Type B pancreatic cell (in vitro differentiated cells): ENCODE results near the gene ZYG11B. TPM values are rescaled to one million over a fixed set of nuclear protein-coding genes. Genes with fewer than 3 reads are reported as not detected.
"Not testable (repeated sequence)": the region's sequence is repeated elsewhere in the genome, so short reads cannot be mapped to it uniquely, and the experiment has no call there.

Experiments used
- DNase-seq: peaks from one replicate; pipeline ENCODE4 v3.0.0; 2021; ENCODE audit warnings: mixed read lengths; ENCODE audit not compliant: unreplicated experiment; ENCODE audit errors: extremely low spot score
- H3K27ac Mint-ChIP-seq: 2 replicates; pipeline ENCODE4 v1.8.0; 2021; ENCODE audit warnings: mild to moderate bottlenecking, mixed read lengths
- H3K27me3 Mint-ChIP-seq: 2 replicates; pipeline ENCODE4 v1.8.0; 2021; ENCODE audit warnings: mixed read lengths
- H3K36me3 Mint-ChIP-seq: 2 replicates; pipeline ENCODE4 v1.8.0; 2021; ENCODE audit warnings: mixed read lengths
- H3K4me1 Mint-ChIP-seq: one replicate; pipeline ENCODE4 v1.8.0; 2021; ENCODE audit warnings: mixed read lengths; ENCODE audit not compliant: unreplicated experiment
- H3K4me3 Mint-ChIP-seq: 2 replicates; pipeline ENCODE4 v1.8.0; 2021; ENCODE audit warnings: mild to moderate bottlenecking, mixed read lengths
- H3K9me3 Mint-ChIP-seq: 2 replicates; pipeline ENCODE4 v1.8.0; 2021; ENCODE audit warnings: mixed read lengths
- total RNA-seq: library from RNA; stranded (reverse); gene quantifications from 2 replicates; pipeline ENCODE4 v1.2.1, GENCODE V29; 2021; ENCODE audit warnings: low replicate concordance
- TF ChIP-seq, protein P1 (sequence below): fragments of 200-600 bp; sonication (generic); conservative IDR thresholded peaks from 2 replicates; pipeline ENCODE4 v1.5.0; 2021; ENCODE audit warnings: antibody characterized with exemption, mild to moderate bottlenecking

ZYG11B gene
- total RNA-seq, 1 donor from 2014 or later: 32.3 TPM

DNA sequence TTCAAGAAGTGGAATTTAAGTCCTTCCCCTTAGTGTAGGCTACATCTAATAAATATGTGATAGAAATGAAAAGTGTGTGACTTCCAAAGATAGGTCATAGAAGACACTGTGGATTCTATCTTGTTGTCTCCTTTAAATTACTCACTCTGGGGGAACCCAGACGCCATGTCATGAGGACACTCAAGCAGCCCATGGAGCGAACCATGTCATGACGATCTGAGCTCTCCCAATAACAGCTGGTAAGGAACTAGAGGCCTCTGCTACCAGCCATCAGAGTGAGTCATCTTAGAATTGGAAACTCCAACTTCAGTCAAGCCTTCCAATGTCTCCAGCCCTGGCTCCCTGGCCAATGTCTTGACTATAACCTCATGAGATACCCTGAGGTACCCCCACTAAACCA lies 34.4 kb upstream of the ZYG11B start:
- TF ChIP-seq, protein P1, sequence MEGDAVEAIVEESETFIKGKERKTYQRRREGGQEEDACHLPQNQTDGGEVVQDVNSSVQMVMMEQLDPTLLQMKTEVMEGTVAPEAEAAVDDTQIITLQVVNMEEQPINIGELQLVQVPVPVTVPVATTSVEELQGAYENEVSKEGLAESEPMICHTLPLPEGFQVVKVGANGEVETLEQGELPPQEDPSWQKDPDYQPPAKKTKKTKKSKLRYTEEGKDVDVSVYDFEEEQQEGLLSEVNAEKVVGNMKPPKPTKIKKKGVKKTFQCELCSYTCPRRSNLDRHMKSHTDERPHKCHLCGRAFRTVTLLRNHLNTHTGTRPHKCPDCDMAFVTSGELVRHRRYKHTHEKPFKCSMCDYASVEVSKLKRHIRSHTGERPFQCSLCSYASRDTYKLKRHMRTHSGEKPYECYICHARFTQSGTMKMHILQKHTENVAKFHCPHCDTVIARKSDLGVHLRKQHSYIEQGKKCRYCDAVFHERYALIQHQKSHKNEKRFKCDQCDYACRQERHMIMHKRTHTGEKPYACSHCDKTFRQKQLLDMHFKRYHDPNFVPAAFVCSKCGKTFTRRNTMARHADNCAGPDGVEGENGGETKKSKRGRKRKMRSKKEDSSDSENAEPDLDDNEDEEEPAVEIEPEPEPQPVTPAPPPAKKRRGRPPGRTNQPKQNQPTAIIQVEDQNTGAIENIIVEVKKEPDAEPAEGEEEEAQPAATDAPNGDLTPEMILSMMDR: no peak
- Mint-ChIP-seq H3K9me3 (no peaks in the 10 kb centered on the region), H3K27ac (no peak overlapping the region), H3K36me3 (peaks cover 31% of the 10 kb centered on the region), H3K4me3 (no peak overlapping the region), H3K27me3 (no peaks in the 10 kb centered on the region), H3K4me1 (peaks cover 5% of the 10 kb centered on the region)
- no peak for DNase-seq

DNA sequence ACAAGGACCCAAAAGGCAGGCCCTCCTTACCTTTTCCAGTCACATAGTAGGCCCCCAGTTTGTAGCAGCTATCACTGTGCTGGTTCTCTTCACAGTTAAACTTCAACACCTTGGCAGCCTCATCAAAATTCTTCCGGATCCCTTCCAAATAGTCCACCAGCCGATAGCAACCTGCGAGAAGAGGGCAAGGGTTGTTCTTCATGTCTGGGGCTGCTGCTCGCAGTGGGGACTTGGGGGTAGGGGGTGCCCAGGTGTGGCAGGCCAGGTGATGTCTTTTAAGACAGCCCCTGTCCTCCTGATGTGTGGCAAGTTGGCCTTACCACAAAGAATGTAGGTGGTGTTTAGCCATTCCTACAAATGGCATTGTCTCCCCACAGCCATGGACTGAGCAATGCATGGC lies 33.6 kb upstream of the ZYG11B start:
- peaks cover 31% of the 10 kb centered on the region for H3K36me3 Mint-ChIP-seq
- TF ChIP-seq, protein P1: no peak

DNA sequence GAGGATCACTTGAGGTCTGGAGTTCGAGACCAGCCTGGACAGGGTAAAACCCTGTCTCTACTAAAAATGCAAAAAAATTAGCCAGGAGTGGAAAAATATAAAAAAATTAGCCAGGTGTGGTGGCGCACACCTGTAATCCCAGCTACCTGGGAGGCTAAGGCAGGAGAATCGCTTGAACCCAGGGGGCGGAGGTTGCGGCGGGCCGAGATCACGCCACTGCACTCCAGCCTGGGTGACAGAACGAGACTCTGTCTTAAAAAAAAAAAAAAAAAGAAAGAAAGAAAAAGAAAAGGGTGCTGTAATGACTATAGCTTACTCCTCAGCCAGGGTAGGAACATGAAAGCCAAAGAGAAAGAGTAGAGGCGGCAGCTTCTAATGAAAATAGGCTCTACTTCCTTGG lies 32.9 kb upstream of the ZYG11B start:
- not testable (repeated sequence) for H3K27ac Mint-ChIP-seq, DNase-seq, H3K27me3 Mint-ChIP-seq, H3K4me1 Mint-ChIP-seq, H3K4me3 Mint-ChIP-seq, H3K9me3 Mint-ChIP-seq
- peaks cover 31% of the 10 kb centered on the region for H3K36me3 Mint-ChIP-seq

More for the DNA sequence above, 33.6 kb upstream of the ZYG11B start:
- Mint-ChIP-seq H3K27me3 (no peaks in the 10 kb centered on the region), H3K27ac (no peak overlapping the region), H3K4me1 (peaks cover 5% of the 10 kb centered on the region), H3K9me3 (no peaks in the 10 kb centered on the region), H3K4me3 (no peak overlapping the region)
- DNase-seq: no peak

DNA sequence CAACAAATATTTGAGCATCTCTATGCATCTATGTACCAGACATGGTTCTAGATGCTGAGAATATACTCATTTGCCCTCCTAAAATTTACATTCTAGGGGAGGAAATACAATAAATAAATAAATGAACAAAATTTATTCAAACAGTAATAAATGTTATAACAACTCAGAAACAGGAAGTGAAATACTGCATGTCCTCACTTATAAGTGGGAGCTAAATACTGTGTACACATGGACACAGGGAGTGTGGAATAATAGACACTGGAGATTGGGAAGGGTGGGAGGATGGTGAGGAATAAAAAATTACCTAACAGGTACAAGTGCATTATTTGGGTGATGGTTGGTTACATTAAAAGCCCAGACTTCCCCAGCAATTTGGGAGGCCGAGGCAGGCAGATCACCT lies 32.4 kb upstream of the ZYG11B start:
- peaks cover 10% of the 10 kb centered on the region for H3K4me1 Mint-ChIP-seq
- no peaks in the 10 kb centered on the region for H3K9me3 Mint-ChIP-seq
- no peak overlapping the region for H3K27ac Mint-ChIP-seq
- H3K36me3 Mint-ChIP-seq: peaks cover 31% of the 10 kb centered on the region
- no peak for DNase-seq
- H3K27me3 Mint-ChIP-seq: no peaks in the 10 kb centered on the region
- TF ChIP-seq, protein P1: no peak
- no peak overlapping the region for H3K4me3 Mint-ChIP-seq

DNA sequence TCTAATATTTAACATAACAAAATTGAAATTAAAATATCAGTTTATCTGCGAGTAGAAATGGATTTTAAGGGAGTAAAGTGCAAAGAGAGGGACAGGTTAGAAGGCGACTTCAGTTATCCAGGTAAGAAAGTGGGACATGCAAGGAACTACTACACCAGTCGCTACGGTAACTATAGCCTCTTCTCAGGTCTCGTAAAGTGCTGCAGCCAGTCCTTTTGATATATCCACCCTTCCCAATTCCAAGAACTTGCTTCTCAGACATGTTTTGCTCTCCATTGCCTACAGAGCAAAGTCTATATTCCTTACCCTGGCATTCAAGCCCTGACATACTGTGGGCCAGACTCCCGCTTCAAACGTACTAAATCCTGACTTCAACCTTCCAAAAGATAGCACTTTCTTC lies 30.6 kb upstream of the ZYG11B start:
- Mint-ChIP-seq H3K27ac (no peak overlapping the region), H3K4me1 (peaks cover 10% of the 10 kb centered on the region), H3K4me3 (peak overlapping the region; percentile 29), H3K27me3 (no peaks in the 10 kb centered on the region), H3K9me3 (no peaks in the 10 kb centered on the region), H3K36me3 (peaks cover 31% of the 10 kb centered on the region)
- TF ChIP-seq, protein P1: no peak
- DNase-seq: no peak

DNA sequence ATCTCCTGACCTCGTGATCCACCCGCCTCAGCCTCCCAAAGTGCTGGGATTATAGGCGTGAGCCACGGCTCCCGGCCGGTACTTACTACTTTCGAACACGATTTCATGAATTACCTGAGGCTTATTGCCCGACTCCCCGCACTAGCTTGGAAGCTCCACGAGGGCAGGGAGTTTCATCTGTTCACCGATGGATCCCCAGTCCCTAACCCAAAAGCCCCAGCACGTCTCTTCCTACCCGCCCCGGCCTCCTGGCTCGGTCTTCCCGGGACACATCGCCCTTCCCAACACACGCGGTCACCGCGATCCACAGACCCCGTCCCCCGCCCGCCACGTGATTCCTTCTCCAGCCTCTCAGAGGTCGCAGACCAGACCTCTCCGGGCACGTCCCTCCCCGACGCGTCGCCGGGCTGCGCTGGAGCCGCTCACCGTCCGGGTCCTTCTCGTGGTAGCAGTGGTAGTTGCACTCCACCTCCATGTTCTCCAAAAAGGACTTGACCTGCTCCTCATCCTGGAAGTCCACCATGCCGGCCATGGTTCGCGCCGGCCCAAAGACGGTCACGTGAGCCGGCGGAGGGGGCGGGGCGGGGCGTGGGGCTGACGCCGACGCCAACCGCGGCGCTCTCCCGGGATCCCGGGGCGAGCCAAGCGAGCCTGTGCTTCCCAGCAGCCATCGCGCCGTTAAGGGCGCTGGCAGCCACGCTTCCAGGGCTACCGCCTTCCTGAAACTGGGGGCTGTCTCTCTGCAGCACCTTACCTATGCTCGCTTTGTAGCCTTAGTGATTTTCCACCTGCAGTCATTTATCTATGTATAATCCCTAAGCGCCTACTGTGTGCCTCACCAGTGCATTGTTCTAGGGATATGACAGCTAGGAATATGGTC lies 28.2 kb upstream of the ZYG11B start, which contains the start of gene COA7:
TSS of gene COA7 (minus strand) at position 553 of the 880 bp plus-strand sequence. CDS start at position 532, 21 bp downstream.
- Mint-ChIP-seq H3K36me3 (peaks cover 16% of the 10 kb centered on the region), H3K4me3 (peak within 1 kb of the TSS; percentile 94), H3K27me3 (no peaks in the 10 kb centered on the region), H3K4me1 (peaks cover 14% of the 10 kb centered on the region), H3K9me3 (no peaks in the 10 kb centered on the region), H3K27ac (peak within 1 kb of the TSS; percentile 94)
- TF ChIP-seq, protein P1: no peak
- DNase-seq: peak; percentile 86
